NCI-H345 treated with DMSO at 0.1 percent for 48 hours (cell line): ENCODE data around the gene TPPP3.

Experiments
- DNase-seq: peaks from one replicate; lab custom pipeline; 2025; ENCODE audit not compliant: unreplicated experiment; lab: John Stamatoyannopoulos, UW

Gene TPPP3

GRCh38 chr16:67405336-67405735 is 12.0 kb upstream of the TPPP3 start:
- DNase-seq, result no peak

DNA sequence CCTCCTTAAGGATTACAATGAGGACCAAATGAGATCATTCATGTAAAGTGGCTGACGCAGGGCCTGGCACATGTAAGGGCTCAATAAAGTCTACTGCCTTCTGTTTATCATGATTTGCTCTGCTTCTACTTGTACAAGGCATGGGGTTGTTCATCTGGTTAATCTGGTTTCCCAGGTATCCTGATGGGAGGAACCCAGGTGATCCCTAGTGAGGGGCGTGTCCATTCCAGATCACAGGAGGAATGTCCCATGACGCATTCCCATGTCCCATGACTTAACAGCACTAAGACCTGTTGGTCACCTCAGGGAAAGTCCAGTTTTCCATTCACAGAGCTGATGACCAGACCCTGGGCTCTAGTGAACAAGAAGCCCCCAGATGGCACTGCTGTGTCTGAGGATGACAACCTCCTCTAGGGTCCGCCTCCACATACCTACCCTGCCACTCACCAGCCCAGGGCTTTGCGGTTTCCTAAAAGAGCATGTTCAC is 11.5 kb upstream of the TPPP3 start:
- DNase-seq, result no peak

DNA sequence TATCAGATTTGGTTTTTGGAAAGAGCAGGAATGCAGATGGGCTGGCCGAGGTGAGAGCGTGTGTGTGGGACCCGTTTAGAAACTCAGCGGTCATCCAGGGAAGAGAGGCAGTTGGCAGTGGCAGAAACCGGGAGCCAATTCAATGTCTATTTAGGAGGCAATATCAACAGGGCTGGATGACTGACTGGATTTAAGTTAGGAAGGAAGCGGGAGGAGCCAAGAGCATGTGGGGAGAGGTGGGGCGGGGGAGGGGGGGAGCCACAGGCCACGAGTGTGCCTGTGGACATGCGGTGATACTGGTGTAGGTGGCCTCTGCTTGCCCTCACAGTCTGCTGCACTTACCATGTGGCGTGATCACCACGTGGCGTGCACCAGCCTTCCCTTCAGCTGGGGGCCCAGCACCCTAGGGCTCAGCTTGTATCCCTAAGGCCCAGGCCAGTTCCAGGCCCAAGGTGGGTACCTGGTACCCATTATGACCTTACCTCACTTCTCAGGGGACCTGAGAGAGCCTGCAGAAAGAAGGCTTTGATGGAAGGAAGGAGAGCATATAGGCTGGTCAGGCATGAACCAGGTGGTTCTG is 10.8 kb upstream of the TPPP3 start:
- DNase-seq, result no peak

GRCh38 chr16:67400901-67401300 is 7.6 kb upstream of the TPPP3 start:
- no peak for DNase-seq

DNA sequence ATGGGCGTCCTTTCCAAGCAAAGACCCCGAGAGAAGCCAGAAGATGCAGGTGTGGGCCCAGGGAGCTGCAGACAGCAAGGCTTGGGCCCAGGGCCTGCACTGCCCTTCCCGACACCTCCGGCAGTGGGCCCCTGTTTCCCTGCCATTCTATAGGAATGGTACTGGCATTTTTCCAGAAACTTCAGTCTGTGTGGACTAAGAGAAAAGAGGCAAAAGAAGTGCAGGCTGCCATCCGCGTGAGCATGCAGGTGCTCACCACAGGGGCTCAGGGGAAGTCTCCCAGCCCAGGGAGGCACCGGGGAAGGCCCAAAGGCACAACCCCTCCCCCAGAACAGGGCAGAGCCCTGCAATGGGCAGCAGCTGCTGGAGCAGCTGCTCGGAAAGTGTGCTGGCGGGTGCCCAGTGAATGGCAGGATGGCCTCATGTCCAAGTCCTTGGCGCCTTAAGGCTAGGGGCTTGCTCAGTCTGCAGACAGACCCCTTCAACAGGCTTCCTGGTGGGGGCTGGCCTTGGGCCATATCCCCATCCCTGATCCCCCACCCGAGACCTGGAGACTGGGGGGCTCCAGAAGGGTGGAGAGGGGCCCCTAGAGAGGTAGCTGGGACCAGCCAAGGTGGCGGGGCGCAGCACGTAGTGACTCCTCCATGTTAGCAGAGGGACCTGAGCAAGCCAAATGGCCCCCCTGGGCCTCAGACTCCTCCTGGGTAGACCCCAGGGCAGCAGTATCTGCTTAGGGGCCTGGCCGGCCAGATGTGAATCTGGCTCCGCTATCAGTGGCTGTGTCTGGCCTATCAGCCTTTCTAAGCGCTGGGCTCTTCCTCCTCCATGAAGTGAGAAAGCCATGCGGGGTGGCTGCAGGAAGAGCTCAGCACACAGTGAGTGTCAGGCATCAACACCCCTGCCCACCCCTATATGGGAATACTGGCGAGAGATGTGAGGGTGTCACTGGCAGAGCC is 6.7 kb upstream of the TPPP3 start:
- DNase-seq, result peak; percentile 66

DNA sequence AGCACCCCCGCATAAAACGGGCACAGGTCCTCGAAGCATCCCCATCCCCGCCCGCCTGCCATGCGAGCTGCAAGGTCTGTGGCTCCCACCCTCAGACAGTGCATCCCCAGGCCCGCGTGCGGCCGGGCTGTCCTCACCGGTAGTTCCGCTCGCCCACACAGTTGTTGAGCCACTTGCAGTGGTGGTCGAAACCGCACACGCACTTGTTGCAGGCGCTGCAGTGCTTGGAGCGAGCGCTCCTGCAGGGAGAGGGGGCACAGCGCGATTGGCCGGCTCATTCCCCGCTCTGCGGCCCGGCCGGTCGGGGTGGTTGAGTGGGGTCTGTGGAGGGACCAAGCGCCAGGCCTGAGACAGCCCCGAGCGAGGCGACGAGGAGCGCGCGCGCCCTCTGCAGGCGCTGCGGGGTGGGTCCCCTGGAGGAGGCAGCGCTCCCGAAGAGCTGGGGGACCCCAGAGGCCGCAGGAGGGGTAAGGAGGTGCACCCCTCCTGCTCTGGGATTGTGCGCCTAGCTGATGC is 6.0 kb upstream of the TPPP3 start:
- no peak for DNase-seq

DNA sequence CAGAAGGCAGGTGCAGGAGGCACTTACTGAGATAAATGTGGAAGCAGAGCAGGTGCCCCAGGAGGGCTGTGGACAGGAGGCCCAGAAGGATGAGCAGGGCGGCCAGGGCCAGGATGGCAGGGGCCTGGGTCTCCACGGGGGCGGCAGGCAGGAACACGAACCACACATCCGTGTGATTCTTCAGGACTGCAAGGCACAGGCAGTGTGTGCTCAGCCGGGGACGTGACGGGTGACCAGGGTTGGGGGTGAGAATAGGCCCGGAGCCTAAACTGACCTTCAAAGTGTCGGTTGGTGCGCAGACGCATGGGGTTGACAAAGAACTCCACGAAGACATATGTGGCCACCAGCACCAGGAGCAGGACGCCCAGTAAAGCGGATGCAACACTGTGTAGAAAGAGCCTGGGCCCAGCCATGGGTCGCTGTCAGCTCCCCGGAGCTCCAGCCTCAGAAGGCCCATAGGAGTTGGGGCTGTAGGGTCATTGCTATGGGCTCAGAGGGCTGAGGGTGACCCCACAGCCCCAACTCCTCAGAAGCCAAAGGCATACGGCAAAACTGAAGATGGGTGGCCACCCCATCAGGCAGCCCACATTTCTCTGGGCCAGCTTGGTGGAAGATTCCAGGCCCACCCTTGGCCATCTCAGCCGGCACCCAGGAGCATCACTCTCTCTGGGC is 5.4 kb upstream of the TPPP3 start:
- DNase-seq, result no peak

DNA sequence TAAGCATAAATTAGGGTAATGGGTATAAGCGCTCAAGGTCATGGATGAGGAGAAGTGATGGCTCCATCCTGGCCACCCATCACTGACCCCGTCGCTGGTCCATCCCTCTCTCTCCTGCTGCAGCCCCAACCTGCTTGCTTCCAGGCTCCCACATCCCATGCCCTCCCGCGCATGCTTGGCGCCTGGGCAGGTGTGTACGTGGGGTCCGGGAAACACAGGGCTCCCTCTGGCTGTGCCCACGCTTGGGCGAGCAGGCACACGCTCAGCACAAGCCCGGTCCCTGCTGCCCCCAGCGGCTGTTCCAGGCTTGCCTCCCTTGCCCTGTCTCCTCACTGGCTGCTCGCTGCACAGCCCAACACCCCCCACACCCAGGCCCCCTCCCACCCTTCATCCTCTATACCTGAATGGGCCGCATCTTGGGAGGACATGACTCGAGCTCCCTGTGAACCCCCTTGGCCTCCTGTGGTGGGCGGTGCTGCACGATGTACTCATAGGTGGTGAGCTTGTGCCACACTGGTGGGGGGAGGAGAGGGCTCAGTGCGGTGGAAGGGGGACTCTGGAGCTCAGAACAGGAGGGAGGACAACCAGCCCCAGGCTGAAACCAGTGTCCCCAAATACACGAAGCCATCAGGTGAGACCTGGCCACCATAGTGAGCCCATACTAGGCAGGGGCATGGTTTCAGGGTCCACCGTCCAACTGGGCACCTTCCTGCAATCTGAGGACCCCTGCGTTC is 4.7 kb upstream of the TPPP3 start:
- DNase-seq, result no peak

DNA sequence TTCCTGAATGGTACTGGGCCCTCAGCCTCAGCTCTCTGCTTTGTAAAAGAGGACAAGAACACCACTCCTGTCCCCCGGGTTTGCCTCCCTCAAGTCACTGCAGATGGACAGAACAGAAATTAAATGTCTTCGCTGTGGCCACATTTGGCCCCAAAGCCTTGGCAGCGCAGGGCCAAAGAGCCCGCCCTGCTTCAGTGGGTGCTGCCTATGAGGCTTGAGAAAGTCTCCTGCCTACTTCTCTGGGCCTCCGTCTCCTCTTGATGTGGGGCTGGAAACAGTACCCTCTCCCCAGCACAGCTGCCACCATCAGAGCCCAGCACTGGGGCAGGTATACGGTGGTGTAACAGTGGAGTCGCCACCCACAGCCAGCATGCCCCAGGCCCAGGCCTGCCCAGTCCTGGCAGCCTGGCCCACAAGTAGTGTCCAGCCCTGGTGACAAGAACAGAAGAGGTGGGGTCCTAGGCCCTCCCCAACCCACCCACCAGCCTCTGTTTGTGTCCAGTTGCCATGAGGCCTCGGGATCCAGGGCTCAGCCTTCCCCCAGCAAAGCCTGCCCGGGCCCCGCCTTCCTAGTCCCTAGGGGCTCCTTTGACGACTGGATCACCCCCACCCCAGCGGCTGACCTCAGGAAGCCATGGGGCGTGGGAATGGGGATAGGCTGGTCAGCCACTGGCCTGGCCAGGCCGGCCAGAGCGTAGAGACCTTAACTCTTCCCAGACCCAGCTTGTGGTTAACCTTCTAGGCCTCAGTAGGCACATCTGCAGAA is 3.9 kb upstream of the TPPP3 start:
- no peak for DNase-seq

DNA sequence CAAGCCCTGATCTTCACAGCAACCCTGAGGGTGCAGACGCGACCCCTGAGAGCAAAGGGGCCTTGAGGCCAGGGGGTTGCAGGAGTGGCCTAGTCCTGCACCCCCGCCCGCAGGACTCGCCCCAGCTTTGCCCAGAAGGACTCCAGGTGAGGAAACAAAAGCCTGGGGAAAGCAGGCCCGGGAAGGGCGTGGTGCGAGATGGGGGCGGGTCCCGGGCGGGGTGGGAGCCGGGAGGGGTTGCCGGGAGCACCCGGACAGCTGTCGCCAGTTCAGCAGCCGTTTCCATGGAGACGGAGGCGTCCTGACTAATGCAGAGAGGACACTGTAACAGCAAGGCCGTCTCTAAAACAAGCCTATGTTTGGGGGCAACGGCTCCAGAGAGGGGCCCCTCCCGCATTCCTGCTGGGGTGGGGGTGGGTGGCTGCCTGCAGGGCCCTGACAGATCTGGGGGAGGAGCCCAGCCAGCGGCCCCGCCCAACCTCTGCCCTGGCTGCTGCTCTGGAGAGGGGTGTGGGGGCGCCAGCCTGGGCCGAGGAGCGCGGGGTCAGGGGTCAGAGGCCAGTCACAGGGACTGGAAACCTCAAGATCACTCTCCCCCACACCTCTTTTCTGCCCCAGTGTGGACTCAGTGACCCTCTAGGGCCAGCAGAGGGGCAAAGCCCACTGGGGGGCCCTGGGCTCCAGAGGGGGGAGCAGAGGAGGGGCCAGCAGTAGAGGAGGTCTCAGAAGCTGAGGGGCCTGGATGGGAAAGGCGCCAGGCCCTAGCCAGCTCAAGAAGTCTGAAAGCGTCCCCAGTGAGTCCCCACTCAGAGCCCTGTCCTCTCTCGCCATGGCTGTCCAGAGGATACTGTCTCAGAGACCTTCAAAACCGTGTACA is 3.1 kb upstream of the TPPP3 start:
- DNase-seq, result peak; percentile 61

DNA sequence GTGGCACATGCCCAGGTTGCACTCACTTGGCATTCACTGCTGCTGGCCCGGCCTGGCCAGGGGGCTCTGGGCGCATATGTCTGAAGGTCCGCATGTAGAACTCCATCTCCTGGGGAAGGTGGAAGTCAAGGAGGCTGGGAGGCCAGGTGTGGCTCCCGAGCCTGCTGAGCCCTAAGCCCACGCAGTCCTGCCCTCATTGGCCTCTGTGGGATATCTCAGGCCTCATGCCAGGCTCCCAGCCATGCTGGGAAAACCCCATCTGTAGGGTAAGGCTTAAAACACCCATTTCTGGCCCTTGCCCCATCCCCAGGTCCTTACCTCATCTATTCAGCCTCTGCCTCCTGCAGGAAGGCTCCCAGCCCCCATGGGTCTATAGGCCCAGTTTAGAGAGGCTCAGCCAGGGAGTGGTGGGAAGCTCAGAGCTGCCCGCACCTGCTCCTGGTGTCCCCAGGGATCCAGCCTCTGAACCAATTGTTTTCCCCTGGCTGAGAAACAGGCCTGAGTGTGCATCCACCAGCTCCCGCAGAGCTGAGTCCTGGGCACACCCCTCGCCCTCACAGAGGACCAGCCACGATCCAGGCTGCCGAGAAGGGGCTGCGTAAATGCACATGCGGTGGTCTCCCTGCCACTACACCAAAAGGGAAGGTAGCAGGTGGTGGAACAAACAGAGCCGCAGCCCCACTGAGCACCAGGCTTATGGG is 2.3 kb upstream of the TPPP3 start:
- DNase-seq, result peak; percentile 90

DNA sequence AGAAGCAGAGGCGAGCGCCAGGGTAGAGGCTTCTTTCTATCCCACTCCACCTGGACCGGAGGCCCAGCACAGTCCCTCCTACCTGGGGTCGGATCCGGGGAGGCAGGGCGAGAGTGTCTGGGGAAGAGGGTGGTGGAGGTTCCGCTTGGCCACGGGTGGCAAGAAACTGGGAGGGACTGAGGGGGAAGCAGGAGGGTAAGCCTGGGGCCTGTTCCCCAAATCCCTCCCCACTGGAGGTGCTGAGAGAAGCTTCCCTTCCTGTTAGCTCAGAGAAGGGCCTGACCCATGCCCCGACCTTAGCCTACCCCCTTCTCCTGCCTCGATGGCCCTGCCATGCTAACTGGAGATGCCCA is 1.8 kb upstream of the TPPP3 start:
- DNase-seq, result no peak

GRCh38 chr16:67394155-67395104 is 1.1 kb upstream of the TPPP3 start:
- DNase-seq, result no peak

- DNase-seq, result no peak
Observed at GRCh38 chr16:67393788-67394154, 473 bp upstream of the TPPP3 start.

GRCh38 chr16:67392301-67393059 is 818 bp downstream of the TPPP3 start:
- DNase-seq, result no peak

DNA sequence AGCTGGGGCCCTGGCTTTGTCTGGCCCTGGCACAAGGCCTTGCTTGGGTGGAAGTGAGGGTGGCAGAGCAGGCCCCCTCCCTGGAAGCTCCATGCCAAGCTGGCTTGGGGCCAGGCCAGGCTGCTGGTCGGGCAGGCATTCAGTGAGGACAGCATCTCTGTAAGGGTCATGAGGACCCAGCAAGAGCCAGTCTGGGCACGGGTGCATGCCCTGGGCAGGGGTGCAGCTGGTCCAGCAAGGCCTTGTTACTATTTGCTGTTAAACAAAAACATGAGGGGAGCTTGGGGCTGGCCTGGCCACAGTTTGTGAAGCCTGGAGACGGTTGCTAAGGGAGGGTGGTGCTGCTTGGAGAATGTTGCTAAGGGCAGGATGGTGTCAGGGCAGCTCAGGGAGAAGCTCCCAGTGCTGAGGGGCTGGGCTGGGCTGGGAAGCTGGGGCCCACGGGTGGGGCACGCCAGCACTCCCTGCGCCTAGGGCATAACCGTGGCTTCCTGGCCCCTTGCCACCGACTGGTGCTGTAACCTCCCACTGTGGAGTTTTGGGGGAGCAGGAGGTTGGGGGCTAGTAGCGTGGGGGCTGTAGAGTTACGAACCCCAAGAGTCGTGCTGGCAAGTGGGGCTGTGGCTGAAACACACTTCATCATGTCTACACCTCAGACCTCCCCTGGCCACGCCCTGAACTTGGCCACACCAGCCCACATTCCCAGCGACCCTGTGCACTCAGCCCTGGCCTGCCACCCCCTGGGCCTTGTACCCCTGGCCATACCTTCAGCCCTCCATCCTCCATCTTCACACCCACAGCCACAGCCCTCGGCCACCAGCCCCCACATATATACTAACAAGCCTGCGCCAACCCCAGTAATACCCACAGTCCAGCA is 1.6 kb downstream of the TPPP3 start:
- DNase-seq, result no peak
